IPS-20b (cell line): Measurements from ENCODE around the gene CCR5.
"Not testable (repeated sequence)": the region's sequence is repeated elsewhere in the genome, so short reads cannot be mapped to it uniquely, and the experiment has no call there.

Source experiments
- H3K27ac ChIP-seq: one replicate; pipeline ENCODE4 v1.5.1; 2013; ENCODE audit warnings: low read length
- H3K27me3 ChIP-seq: 2 replicates; pipeline ENCODE4 v1.6.1; 2013; ENCODE audit warnings: mild to moderate bottlenecking, low read length, inconsistent platforms; ENCODE audit not compliant: insufficient read depth
- H3K36me3 ChIP-seq: 2 replicates; pipeline ENCODE4 v1.6.1; 2013; ENCODE audit warnings: low read depth, mild to moderate bottlenecking, inconsistent platforms, low read length, moderate library complexity; ENCODE audit not compliant: insufficient read depth
- H3K4me1 ChIP-seq: 2 replicates; pipeline ENCODE4 v1.6.1; 2013; ENCODE audit warnings: mild to moderate bottlenecking, control low read depth, inconsistent platforms, low read length, moderate library complexity; ENCODE audit not compliant: insufficient read depth
- H3K4me3 ChIP-seq: 2 replicates; pipeline ENCODE4 v1.5.1; 2013; ENCODE audit warnings: mild to moderate bottlenecking, low read length, inconsistent platforms
- H3K9ac ChIP-seq: 2 replicates; pipeline ENCODE4 v1.6.1; 2013; ENCODE audit warnings: low read depth, mild to moderate bottlenecking, inconsistent platforms, low read length, moderate library complexity
- H3K9me3 ChIP-seq: 2 replicates; pipeline ENCODE4 v1.6.1; 2013; ENCODE audit warnings: mild to moderate bottlenecking, low read depth, low read length, inconsistent platforms; ENCODE audit not compliant: insufficient read depth

The CCR5 gene

GRCh38 chr3:46401579-46401978 lies 30.8 kb downstream of the CCR5 start:
- H3K4me1 ChIP-seq: no peaks in the 10 kb centered on the region
- no peak overlapping the region for H3K4me3 ChIP-seq
- H3K9ac ChIP-seq: no peak overlapping the region
- no peaks in the 10 kb centered on the region for H3K36me3 ChIP-seq
- no peak overlapping the region for H3K27ac ChIP-seq
- H3K27me3 ChIP-seq: no peaks in the 10 kb centered on the region
- no peaks in the 10 kb centered on the region for H3K9me3 ChIP-seq

GRCh38 chr3:46402902-46403301 lies 32.2 kb downstream of the CCR5 start:
- not testable (repeated sequence) for H3K4me3 ChIP-seq, H3K36me3 ChIP-seq, H3K9ac ChIP-seq, H3K27me3 ChIP-seq, H3K4me1 ChIP-seq, H3K9me3 ChIP-seq, H3K27ac ChIP-seq

- Histone ChIP-seq H3K4me1 (no peaks in the 10 kb centered on the region), H3K36me3 (no peaks in the 10 kb centered on the region), H3K4me3 (no peak overlapping the region), H3K27me3 (no peaks in the 10 kb centered on the region), H3K9ac (no peak overlapping the region), H3K27ac (no peak overlapping the region), H3K9me3 (no peaks in the 10 kb centered on the region)
These were observed 34.7 kb downstream of the CCR5 start for GRCh38 chr3:46405301-46406019.

GRCh38 chr3:46406443-46406787 lies 35.7 kb downstream of the CCR5 start:
- H3K27ac ChIP-seq: no peak overlapping the region
- no peaks in the 10 kb centered on the region for H3K27me3 ChIP-seq
- no peaks in the 10 kb centered on the region for H3K9me3 ChIP-seq
- no peaks in the 10 kb centered on the region for H3K36me3 ChIP-seq
- H3K4me1 ChIP-seq: no peaks in the 10 kb centered on the region
- no peak overlapping the region for H3K9ac ChIP-seq
- H3K4me3 ChIP-seq: no peak overlapping the region

- Histone ChIP-seq H3K9me3 (no peaks in the 10 kb centered on the region), H3K36me3 (no peaks in the 10 kb centered on the region), H3K4me3 (no peak within 1 kb of the TSS), H3K27me3 (no peaks in the 10 kb centered on the region), H3K4me1 (no peaks in the 10 kb centered on the region), H3K9ac (no peak within 1 kb of the TSS), H3K27ac (no peak within 1 kb of the TSS)
These were observed 36.3 kb downstream of the CCR5 start, which contains the start of the genes CCR5AS and CCRL2 for GRCh38 chr3:46406788-46407611. TSS of gene CCR5AS (minus strand) at chr3:46407066. TSS of gene CCRL2 (plus strand) at chr3:46407259. CDS start at chr3:46408080, 821 bp downstream.

GRCh38 chr3:46407970-46408369 lies 37.2 kb downstream of the CCR5 start:
- no peaks in the 10 kb centered on the region for H3K4me1 ChIP-seq
- H3K9ac ChIP-seq: no peak overlapping the region
- H3K27me3 ChIP-seq: no peaks in the 10 kb centered on the region
- H3K27ac ChIP-seq: no peak overlapping the region
- no peaks in the 10 kb centered on the region for H3K9me3 ChIP-seq
- H3K4me3 ChIP-seq: no peak overlapping the region
- no peaks in the 10 kb centered on the region for H3K36me3 ChIP-seq

DNA sequence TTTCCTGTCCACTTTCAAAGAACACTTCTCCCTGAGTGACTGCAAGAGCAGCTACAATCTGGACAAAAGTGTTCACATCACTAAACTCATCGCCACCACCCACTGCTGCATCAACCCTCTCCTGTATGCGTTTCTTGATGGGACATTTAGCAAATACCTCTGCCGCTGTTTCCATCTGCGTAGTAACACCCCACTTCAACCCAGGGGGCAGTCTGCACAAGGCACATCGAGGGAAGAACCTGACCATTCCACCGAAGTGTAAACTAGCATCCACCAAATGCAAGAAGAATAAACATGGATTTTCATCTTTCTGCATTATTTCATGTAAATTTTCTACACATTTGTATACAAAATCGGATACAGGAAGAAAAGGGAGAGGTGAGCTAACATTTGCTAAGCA lies 38.1 kb downstream of the CCR5 start:
- Histone ChIP-seq H3K9me3 (no peaks in the 10 kb centered on the region), H3K4me3 (no peak overlapping the region), H3K36me3 (no peaks in the 10 kb centered on the region), H3K27me3 (no peaks in the 10 kb centered on the region), H3K27ac (no peak overlapping the region), H3K9ac (no peak overlapping the region), H3K4me1 (no peaks in the 10 kb centered on the region)

DNA sequence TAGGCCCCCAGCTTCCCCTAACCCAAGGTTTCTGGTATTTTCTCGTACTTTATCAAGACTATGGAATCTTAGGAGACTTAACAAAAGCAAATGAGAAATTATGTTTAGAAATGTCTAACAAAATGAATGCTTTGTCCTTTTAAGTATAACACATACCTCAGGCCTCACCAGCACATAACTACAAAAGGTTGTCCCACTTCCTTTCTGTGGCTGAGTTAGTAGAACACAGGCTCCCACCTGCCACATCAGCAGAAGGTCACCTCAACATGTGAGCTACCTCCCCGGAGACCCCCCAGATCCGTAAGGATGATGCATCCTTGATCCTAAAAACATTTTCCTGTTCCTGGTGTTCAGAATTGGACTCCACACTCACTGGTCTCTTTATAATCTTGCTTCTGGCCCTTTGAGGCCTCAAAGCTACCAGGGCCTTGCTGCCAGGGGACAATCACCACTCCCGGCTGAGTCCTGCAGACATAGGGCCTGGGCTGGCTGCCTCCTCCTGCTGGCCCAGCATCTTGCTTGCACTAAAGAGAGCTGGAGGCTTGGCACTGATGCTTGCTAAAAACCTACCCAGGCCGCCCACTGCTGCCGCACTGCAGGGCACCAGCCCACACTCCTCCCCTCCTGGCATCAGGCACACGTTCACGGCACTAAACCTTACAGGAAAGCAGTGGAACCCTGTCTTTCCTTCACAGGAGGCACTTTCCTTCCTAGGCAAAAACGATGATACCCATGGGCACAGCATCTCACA lies 39.2 kb downstream of the CCR5 start:
- H3K27me3 ChIP-seq: no peaks in the 10 kb centered on the region
- no peaks in the 10 kb centered on the region for H3K9me3 ChIP-seq
- H3K4me3 ChIP-seq: no peak overlapping the region
- no peak overlapping the region for H3K27ac ChIP-seq
- H3K9ac ChIP-seq: no peak overlapping the region
- H3K4me1 ChIP-seq: no peaks in the 10 kb centered on the region
- no peaks in the 10 kb centered on the region for H3K36me3 ChIP-seq

GRCh38 chr3:46410669-46411068 lies 39.9 kb downstream of the CCR5 start:
- no peak overlapping the region for H3K9ac ChIP-seq
- H3K27me3 ChIP-seq: no peaks in the 10 kb centered on the region
- H3K36me3 ChIP-seq: no peaks in the 10 kb centered on the region
- no peaks in the 10 kb centered on the region for H3K4me1 ChIP-seq
- H3K9me3 ChIP-seq: no peaks in the 10 kb centered on the region
- H3K27ac ChIP-seq: no peak overlapping the region
- no peak overlapping the region for H3K4me3 ChIP-seq

- Histone ChIP-seq H3K4me3 (no peak overlapping the region), H3K4me1 (no peaks in the 10 kb centered on the region), H3K27ac (no peak overlapping the region), H3K36me3 (no peaks in the 10 kb centered on the region), H3K9me3 (no peaks in the 10 kb centered on the region), H3K27me3 (no peaks in the 10 kb centered on the region), H3K9ac (no peak overlapping the region)
These were observed 40.5 kb downstream of the CCR5 start for GRCh38 chr3:46411271-46411670.

DNA sequence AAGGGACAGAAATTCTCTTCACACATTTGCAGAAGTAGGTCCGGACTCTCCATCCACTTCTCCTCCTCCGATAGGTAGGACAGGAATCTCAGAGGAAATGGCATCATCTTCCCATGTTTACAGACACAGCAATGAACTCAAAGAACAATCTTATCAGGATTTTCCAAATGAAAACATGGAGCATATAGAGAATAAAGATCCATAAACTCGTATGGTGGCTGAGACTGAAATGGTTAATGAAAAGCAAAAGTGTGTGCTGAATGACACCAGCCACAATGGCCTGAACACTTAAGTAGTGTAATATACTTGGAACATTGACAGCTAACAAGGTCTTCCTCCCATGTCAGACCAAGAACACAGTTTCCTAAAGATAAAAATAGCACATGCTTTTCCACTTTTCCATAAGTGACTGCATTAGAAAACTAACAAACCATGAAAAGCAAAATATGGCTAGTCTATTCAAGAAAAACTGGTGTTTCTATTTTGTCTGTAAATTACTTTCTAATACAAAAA lies 42.1 kb downstream of the CCR5 start:
- no peak overlapping the region for H3K27ac ChIP-seq
- no peaks in the 10 kb centered on the region for H3K27me3 ChIP-seq
- no peaks in the 10 kb centered on the region for H3K9me3 ChIP-seq
- H3K9ac ChIP-seq: no peak overlapping the region
- no peaks in the 10 kb centered on the region for H3K36me3 ChIP-seq
- H3K4me3 ChIP-seq: no peak overlapping the region
- peaks cover 6% of the 10 kb centered on the region for H3K4me1 ChIP-seq
